ENCODE results near the gene DPP6. TPM values are rescaled to one million over a fixed set of nuclear protein-coding genes. Genes with fewer than 3 reads are reported as not detected.

The DPP6 gene
- polyA plus RNA-seq, 1 of the 3 experiments (the other 2 are of a cell fraction) = not detected

- WGBS (ENCODE audit: low lambda C conversion rate) = 51% methylated on average over 11 of the region's 11 CpGs
- Histone ChIP-seq H3K27me3 (ENCODE audit: insufficient read depth) (no peaks in the 10 kb centered on the region), H3K4me2 (no peak overlapping the region), H4K20me1 (ENCODE audit: insufficient read depth) (no peaks in the 10 kb centered on the region), H3K9me2 (no peaks in the 10 kb centered on the region), H2AFZ (ENCODE audit: low read depth) (no peak overlapping the region), H3K9me3 (peaks cover 6% of the 10 kb centered on the region; the same call in 1 of the 2 replicates), H3F3A (replicated peaks; ENCODE audit: insufficient read depth) (no peaks in the 10 kb centered on the region), H3K36me3 (replicated peaks in 1 of 2; ENCODE audit: control insufficient read depth in 1 of 2, insufficient read depth in 2 of 2, low read length in 1 of 2) (no peaks in the 10 kb centered on the region), H3K4me1 (ENCODE audit: control insufficient read depth in 1 of 2, insufficient read depth in 2 of 2, low read depth in 1 of 2, low read length in 1 of 2) (peaks cover 0 to 10% of the 10 kb centered on the region in 2 experiments; a peak in 2 of 4 replicates), H3K4me3 (ENCODE audit: low read depth in 2 of 2, low read length in 1 of 2) (no peak overlapping the region), H3K79me2 (ENCODE audit: insufficient read depth) (no peaks in the 10 kb centered on the region), H3K9ac (no peak overlapping the region), H3K27ac (ENCODE audit: low read depth in 2 of 2, low read length in 1 of 2) (no peak overlapping the region)
- TF ChIP-seq TEAD4 (IDR thresholded peaks at IDR 0.05; ENCODE audit: borderline replicate concordance, insufficient read depth) (no peak), CTCF (IDR thresholded peaks at IDR 0.05) (no peak), GABPA (IDR thresholded peaks at IDR 0.05; ENCODE audit: low read depth) (no peak), YY1 (IDR thresholded peaks at IDR 0.05; ENCODE audit: low read depth) (no peak), SMC3 (IDR thresholded peaks at IDR 0.05; ENCODE audit: low read depth, low read length) (no peak), FOSL2 (IDR thresholded peaks at IDR 0.05; ENCODE audit: borderline replicate concordance, low read depth) (no peak), FOXJ3 (CRISPR knock-in tag; IDR thresholded peaks at IDR 0.05) (no peak), MAX (IDR thresholded peaks at IDR 0.05; ENCODE audit: low read depth) (no peak), ZBTB33 (IDR thresholded peaks at IDR 0.05; ENCODE audit: borderline replicate concordance, low read depth) (no peak)
- CTCF ChIA-PET = interaction anchor here (1.4 to 4.3 kb wide), 2 partner anchors 9 to 21 kb away, joined by 3 to 22 read pairs; no protein-coding TSS in a partner anchor
- no peak for DNase-seq
- POLR2A ChIA-PET = no interaction called here
These were observed 430.7 kb downstream of the DPP6 start for GRCh38 chr7:154482863-154483262.

- peak; percentile 82 for DNase-seq
- Histone ChIP-seq H3K9me3 (peaks cover 6% of the 10 kb centered on the region; the same call in 1 of the 2 replicates), H3K4me2 (no peak overlapping the region), H3K9ac (no peak overlapping the region), H4K20me1 (ENCODE audit: insufficient read depth) (no peaks in the 10 kb centered on the region), H3K36me3 (replicated peaks in 1 of 2; ENCODE audit: control insufficient read depth in 1 of 2, insufficient read depth in 2 of 2, low read length in 1 of 2) (no peaks in the 10 kb centered on the region), H3K79me2 (ENCODE audit: insufficient read depth) (no peaks in the 10 kb centered on the region), H3K4me1 (ENCODE audit: control insufficient read depth in 1 of 2, insufficient read depth in 2 of 2, low read depth in 1 of 2, low read length in 1 of 2) (peaks cover 0 to 10% of the 10 kb centered on the region in 2 experiments; a peak in 2 of 4 replicates), H3K9me2 (no peaks in the 10 kb centered on the region), H3K4me3 (ENCODE audit: low read depth in 2 of 2, low read length in 1 of 2) (no peak overlapping the region), H3K27ac (ENCODE audit: low read depth in 2 of 2, low read length in 1 of 2) (peak overlapping the region in 1 of 2 experiments; percentile 64; a peak in 1 of 4 replicates), H3F3A (replicated peaks; ENCODE audit: insufficient read depth) (no peaks in the 10 kb centered on the region), H2AFZ (ENCODE audit: low read depth) (no peak overlapping the region), H3K27me3 (ENCODE audit: insufficient read depth) (no peaks in the 10 kb centered on the region)
- WGBS (ENCODE audit: low lambda C conversion rate) = 15% methylated on average over 7 of the region's 7 CpGs
- ChIA-PET CTCF (interaction anchor here (1.2 to 4.3 kb wide), 3 partner anchors 12 to 56 kb away, joined by 3 to 22 read pairs (median 4); no protein-coding TSS in a partner anchor), POLR2A (no interaction called here)
- TF ChIP-seq RCOR1 (IDR thresholded peaks at IDR 0.05; ENCODE audit: low read length) (no peak), NRF1 (IDR thresholded peaks at IDR 0.05; ENCODE audit: low read depth, low read length) (no peak), MAX (IDR thresholded peaks at IDR 0.05; ENCODE audit: low read depth) (no peak), TAF1 (IDR thresholded peaks at IDR 0.05; ENCODE audit: borderline replicate concordance, low read depth, low read length) (no peak), GATA2 (CRISPR knock-in tag; IDR thresholded peaks at IDR 0.05) (peak; percentile 37; the same call in 1 of the 2 replicates), YY1 (IDR thresholded peaks at IDR 0.05; ENCODE audit: low read depth) (no peak), RXRA (IDR thresholded peaks at IDR 0.05; ENCODE audit: borderline replicate concordance, low read depth) (no peak), USF1 (IDR thresholded peaks at IDR 0.05; ENCODE audit: borderline replicate concordance, low read depth) (no peak), MXI1 (IDR thresholded peaks at IDR 0.05; ENCODE audit: low read depth, low read length) (peak; percentile 52; the same call in 1 of the 2 replicates), RFX5 (IDR thresholded peaks at IDR 0.05; ENCODE audit: low read length) (no peak), FOXJ3 (CRISPR knock-in tag; IDR thresholded peaks at IDR 0.05) (peak; percentile 62)
These were observed 432.2 kb downstream of the DPP6 start for GRCh38 chr7:154484406-154484805.
